Glomerular visceral epithelial cell (primary cell): ENCODE results near the gene INSC.

ENCODE experiments used
- DNase-seq: peaks from one replicate; pipeline ENCODE4 v3.0.0-alpha.2; 2016; ENCODE audit errors: extremely low spot score

The INSC gene

DNA sequence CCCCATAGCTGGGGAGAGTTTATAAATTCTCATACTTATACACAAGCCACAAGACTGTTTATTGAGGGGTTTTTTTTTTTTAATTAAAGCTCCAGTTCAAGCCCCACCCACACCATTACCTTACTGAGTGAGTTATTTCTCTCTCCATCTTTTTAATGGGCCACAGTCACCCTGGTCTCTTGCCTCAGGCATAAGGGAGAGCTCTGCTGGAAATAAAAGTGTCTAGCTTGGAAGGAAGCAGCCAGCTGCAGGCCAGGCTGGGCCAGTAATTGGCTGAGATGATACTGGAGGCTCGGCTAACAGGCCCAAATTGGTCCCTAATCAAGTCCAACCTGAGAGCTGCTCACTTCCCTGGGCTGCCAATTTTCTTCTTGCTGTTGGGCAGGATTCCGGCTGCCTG, 174.1 kb downstream of the INSC start:
- no peak for DNase-seq

DNA sequence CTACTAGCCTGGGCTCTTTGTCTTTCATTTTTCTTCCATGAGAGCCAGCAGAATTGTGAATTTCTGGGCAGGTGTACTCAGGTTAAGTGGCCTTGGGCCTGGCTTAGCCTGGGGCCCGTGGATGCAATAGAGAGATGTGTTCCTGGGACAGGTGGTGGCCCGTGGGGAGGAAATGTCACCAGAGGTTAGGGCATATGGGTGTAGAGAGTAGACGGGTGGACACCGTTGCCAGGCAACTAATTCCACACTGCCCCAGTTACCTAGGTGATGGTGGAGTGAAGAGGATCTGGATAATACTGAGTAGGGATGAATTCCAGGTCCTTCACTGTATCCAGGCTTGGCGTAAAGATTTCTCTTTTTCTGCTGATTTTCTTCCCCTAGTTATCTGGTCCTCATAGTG, 175.0 kb downstream of the INSC start:
- no peak for DNase-seq

DNA sequence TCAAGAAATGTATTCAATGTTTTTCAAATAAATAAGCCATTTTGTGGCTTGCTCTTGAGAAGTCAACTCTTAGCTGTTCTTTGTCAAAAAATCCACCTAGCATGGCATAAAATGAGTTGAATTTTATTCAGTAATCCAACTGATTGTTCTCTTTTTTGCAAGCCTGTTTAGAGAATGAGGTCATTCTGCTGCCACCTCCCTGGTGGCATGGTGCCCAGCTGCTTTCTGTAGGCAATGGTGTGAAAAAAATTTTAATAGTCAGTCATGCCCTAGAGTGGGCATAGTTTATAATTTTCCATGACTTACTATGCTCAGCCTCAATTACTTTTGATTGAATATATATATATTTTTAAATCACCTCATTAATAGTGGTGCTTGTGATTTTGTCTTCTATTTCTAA, 177.2 kb downstream of the INSC start:
- no peak for DNase-seq

DNA sequence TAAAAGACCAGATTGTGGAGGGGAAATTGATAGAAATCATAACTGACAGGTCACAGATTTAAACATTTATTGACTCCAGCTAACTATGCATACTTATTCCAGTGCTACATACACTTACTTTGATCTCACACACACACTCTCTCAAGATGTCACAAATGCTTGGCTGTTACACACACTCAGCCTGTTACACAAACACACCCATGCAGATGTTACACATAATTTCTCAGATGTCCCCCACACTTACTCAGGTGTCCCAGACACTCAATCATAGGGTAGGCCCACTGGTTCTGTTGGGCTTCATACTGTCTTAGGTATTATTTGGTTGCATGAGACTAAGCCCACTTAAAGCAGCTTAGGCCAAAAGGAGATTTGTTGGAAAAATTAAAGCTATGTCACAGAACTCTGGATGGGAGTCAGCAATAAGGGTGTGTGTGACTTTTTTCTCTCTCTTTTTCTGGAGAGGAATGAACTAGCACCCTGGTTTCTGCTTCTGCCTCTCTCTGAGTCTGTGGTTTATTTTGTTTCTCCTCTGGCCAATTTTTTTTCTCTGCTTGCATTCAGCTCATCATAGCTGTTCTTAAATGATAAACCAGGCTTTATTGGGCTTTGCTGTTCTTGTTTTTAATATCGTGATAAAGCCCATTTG, 179.4 kb downstream of the INSC start:
- DNase-seq, result no peak

DNA sequence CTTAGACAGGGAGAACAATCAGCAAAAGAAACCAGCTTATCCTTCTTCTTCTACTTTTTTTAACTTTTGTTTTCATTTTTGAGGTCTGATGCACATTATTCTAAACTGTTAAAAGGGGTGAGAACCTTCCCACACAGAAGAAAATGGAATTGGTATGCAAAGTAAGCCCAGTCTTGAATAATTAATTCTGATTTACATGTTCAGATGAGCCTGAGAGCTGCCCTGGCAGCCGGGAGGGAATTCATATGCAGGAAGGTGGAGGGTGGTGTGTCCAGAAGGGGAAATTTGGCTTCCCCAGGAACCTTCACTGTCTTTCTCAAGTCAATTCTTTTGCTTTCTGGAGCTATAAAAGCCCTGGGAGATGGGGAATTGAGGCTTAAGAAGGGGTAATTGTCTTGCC, 181.0 kb downstream of the INSC start:
- no peak for DNase-seq
